Neural progenitor cell (in vitro differentiated cells): ENCODE results near the gene CCT2. TPM values are rescaled to one million over a fixed set of nuclear protein-coding genes. Genes with fewer than 3 reads are reported as not detected.

Source experiments
- DNase-seq: peaks from one replicate; pipeline ENCODE4 v3.0.0-alpha.2; 2016; ENCODE audit warnings: low spot score
- H2AFZ ChIP-seq: fragments of 200-600 bp; sonication (generic); replicated peaks from 2 replicates; pipeline ENCODE4 v1.6.1; 2016; ENCODE audit warnings: antibody characterized with exemption
- H3F3A ChIP-seq: fragments of 200-600 bp; sonication (generic); 2 replicates; pipeline ENCODE4 v1.6.1; 2016; ENCODE audit warnings: antibody characterized with exemption, low read depth
- H3K27ac ChIP-seq: fragments of 200-600 bp; sonication (generic); 2 replicates; pipeline ENCODE4 v1.5.1; 2016; ENCODE audit warnings: mild to moderate bottlenecking
- H3K27me3 ChIP-seq: fragments of 200-600 bp; sonication (generic); 2 replicates; pipeline ENCODE4 v1.6.1; 2016; ENCODE audit warnings: mild to moderate bottlenecking, moderate library complexity
- H3K36me3 ChIP-seq: fragments of 200-600 bp; sonication (generic); 2 replicates; pipeline ENCODE4 v1.5.1; 2016
- H3K4me1 ChIP-seq: fragments of 200-600 bp; sonication (generic); 2 replicates; pipeline ENCODE4 v1.6.1; 2016; ENCODE audit warnings: mixed run types
- H3K4me2 ChIP-seq: fragments of 200-600 bp; sonication (generic); 2 replicates; pipeline ENCODE4 v1.6.1; 2016
- H3K4me3 ChIP-seq: fragments of 200-600 bp; sonication (generic); 2 replicates; pipeline ENCODE4 v1.5.1; 2016
- H3K79me2 ChIP-seq: fragments of 200-600 bp; sonication (generic); 2 replicates; pipeline ENCODE4 v1.6.1; 2016; ENCODE audit warnings: low read depth
- H3K9ac ChIP-seq: fragments of 200-600 bp; sonication (generic); 2 replicates; pipeline ENCODE4 v1.6.1; 2016
- H3K9me3 ChIP-seq: fragments of 200-600 bp; sonication (generic); 2 replicates; pipeline ENCODE4 v1.5.1; 2016; ENCODE audit warnings: low read depth
- H4K20me1 ChIP-seq: fragments of 200-600 bp; sonication (generic); 2 replicates; pipeline ENCODE4 v1.6.1; 2016; ENCODE audit warnings: low read depth
- H3K27ac Mint-ChIP-seq: 3 replicates; pipeline ENCODE4 v1.8.0; 2021; ENCODE audit warnings: mixed read lengths
- H3K27me3 Mint-ChIP-seq: 2 replicates; pipeline ENCODE4 v1.8.0; 2022; ENCODE audit warnings: low read depth, mild to moderate bottlenecking, inconsistent platforms, moderate library complexity, mixed read lengths; ENCODE audit not compliant: insufficient read depth
- H3K36me3 Mint-ChIP-seq: 3 replicates; pipeline ENCODE4 v1.8.0; 2021; ENCODE audit warnings: mixed read lengths
- H3K4me1 Mint-ChIP-seq: 3 replicates; pipeline ENCODE4 v1.8.0; 2021; ENCODE audit warnings: mixed read lengths
- H3K4me3 Mint-ChIP-seq: 3 replicates; pipeline ENCODE4 v1.8.0; 2021; ENCODE audit warnings: mild to moderate bottlenecking, moderate library complexity, mixed read lengths
- H3K9me3 Mint-ChIP-seq: 3 replicates; pipeline ENCODE4 v1.8.0; 2020; ENCODE audit warnings: mixed read lengths
- CTCF ChIP-seq: fragments of 200-600 bp; sonication (generic); IDR thresholded peaks from 2 replicates; pipeline ENCODE4 v1.5.1; 2017; ENCODE audit warnings: antibody characterized with exemption, mild to moderate bottlenecking
- EZH2 ChIP-seq: fragments of 200-600 bp; sonication (generic); IDR thresholded peaks from 2 replicates; pipeline ENCODE4 v1.6.1; 2017; ENCODE audit warnings: antibody characterized with exemption, mild to moderate bottlenecking, moderate library complexity
- EZH2phosphoT487 ChIP-seq: fragments of 200-600 bp; sonication (generic); IDR thresholded peaks from 2 replicates; pipeline ENCODE4 v1.6.1; 2017; ENCODE audit warnings: antibody characterized with exemption
- total RNA-seq: library from RNA; depleted of rRNA; stranded (reverse); fragments of >200 nt; gene quantifications from 2 replicates; pipeline ENCODE4 v1.2.3, GENCODE V29; 2015; ENCODE audit warnings: low replicate concordance

The CCT2 gene
- total RNA-seq, 1 donor from 2014 or later = 516 TPM

- H3K27me3 Mint-ChIP-seq = peaks cover 2% of the 10 kb centered on the region
- Histone ChIP-seq H3K4me1 (no peaks in the 10 kb centered on the region), H3F3A (no peaks in the 10 kb centered on the region), H3K27me3 (no peaks in the 10 kb centered on the region), H3K9me3 (no peaks in the 10 kb centered on the region), H3K9ac (no peak overlapping the region), H3K36me3 (no peaks in the 10 kb centered on the region), H4K20me1 (no peaks in the 10 kb centered on the region), H3K4me2 (no peak overlapping the region), H3K79me2 (no peaks in the 10 kb centered on the region), H3K27ac (no peak overlapping the region), H2AFZ (no peak overlapping the region), H3K4me3 (no peak overlapping the region)
- no peaks in the 10 kb centered on the region for H3K9me3 Mint-ChIP-seq
- H3K4me1 Mint-ChIP-seq = no peaks in the 10 kb centered on the region
- DNase-seq = no peak
- no peak overlapping the region for H3K27ac Mint-ChIP-seq
- no peak overlapping the region for H3K4me3 Mint-ChIP-seq
- TF ChIP-seq CTCF (no peak), EZH2 (no peak), EZH2phosphoT487 (no peak)
- no peaks in the 10 kb centered on the region for H3K36me3 Mint-ChIP-seq
Observed at GRCh38 chr12:69644511-69644910, 59.3 kb downstream of the CCT2 start.

- no peaks in the 10 kb centered on the region for H3K36me3 ChIP-seq
- no peak overlapping the region for H3K4me2 ChIP-seq
- peaks cover 2% of the 10 kb centered on the region for H3K27me3 Mint-ChIP-seq
- no peak overlapping the region for H3K27ac Mint-ChIP-seq
- no peak overlapping the region for H3K9ac ChIP-seq
- TF ChIP-seq CTCF = no peak
- TF ChIP-seq EZH2 = no peak
- TF ChIP-seq EZH2phosphoT487 = no peak
- no peaks in the 10 kb centered on the region for H3K27me3 ChIP-seq
- no peaks in the 10 kb centered on the region for H3K36me3 Mint-ChIP-seq
- no peak overlapping the region for H2AFZ ChIP-seq
- DNase-seq = no peak
- no peaks in the 10 kb centered on the region for H4K20me1 ChIP-seq
- no peak overlapping the region for H3K4me3 Mint-ChIP-seq
- H3K79me2 ChIP-seq = no peaks in the 10 kb centered on the region
- no peaks in the 10 kb centered on the region for H3K4me1 ChIP-seq
- H3K4me3 ChIP-seq = no peak overlapping the region
- no peaks in the 10 kb centered on the region for H3K9me3 ChIP-seq
- no peaks in the 10 kb centered on the region for H3K4me1 Mint-ChIP-seq
- no peaks in the 10 kb centered on the region for H3K9me3 Mint-ChIP-seq
- H3F3A ChIP-seq = no peaks in the 10 kb centered on the region
- no peak overlapping the region for H3K27ac ChIP-seq
Observed at GRCh38 chr12:69645031-69645430, 59.8 kb downstream of the CCT2 start.

- Mint-ChIP-seq H3K36me3 (no peaks in the 10 kb centered on the region), H3K4me1 (peaks cover 7% of the 10 kb centered on the region), H3K27ac (no peak overlapping the region), H3K9me3 (no peaks in the 10 kb centered on the region), H3K27me3 (no peaks in the 10 kb centered on the region), H3K4me3 (no peak overlapping the region)
- no peaks in the 10 kb centered on the region for H3F3A ChIP-seq
- TF ChIP-seq EZH2phosphoT487 (no peak), CTCF (no peak), EZH2 (no peak)
- H3K79me2 ChIP-seq = no peaks in the 10 kb centered on the region
- H3K36me3 ChIP-seq = no peaks in the 10 kb centered on the region
- H3K27me3 ChIP-seq = no peaks in the 10 kb centered on the region
- no peak overlapping the region for H3K27ac ChIP-seq
- H3K4me1 ChIP-seq = no peaks in the 10 kb centered on the region
- H2AFZ ChIP-seq = peak overlapping the region; percentile 52
- H4K20me1 ChIP-seq = no peaks in the 10 kb centered on the region
- DNase-seq = no peak
- no peak overlapping the region for H3K9ac ChIP-seq
- H3K9me3 ChIP-seq = no peaks in the 10 kb centered on the region
- no peak overlapping the region for H3K4me3 ChIP-seq
- no peak overlapping the region for H3K4me2 ChIP-seq
Observed at GRCh38 chr12:69647178-69647577, 61.9 kb downstream of the CCT2 start.
